Esophagus squamous epithelium (tissue), 4 donors: ENCODE data around the gene ARNT2.

Source experiments
- CTCF ChIP-seq, 6 experiments: fragments of 450-650 bp in 4 of 6; fragments of 200-600 bp in 2 of 6; sonication (generic) in 2 of 6; IDR thresholded peaks; one replicate each; pipeline ENCODE4 v1.5.1; 2016 to 2019; ENCODE audit warnings: antibody characterized with exemption in 6 of 6, mild to moderate bottlenecking in 4 of 6, moderate library complexity in 4 of 6
- POLR2A ChIP-seq, 4 donors: fragments of 450-650 bp; IDR thresholded peaks; one replicate each; pipeline ENCODE4 v1.6.1; 2017; ENCODE audit warnings: antibody characterized with exemption in 4 of 4, mild to moderate bottlenecking in 4 of 4, moderate library complexity in 3 of 4

GRCh38 chr15:80587816-80588456 lies 183.8 kb downstream of the ARNT2 start:
- TF ChIP-seq POLR2A (IDR thresholded peaks at IDR 0.05) (no peak), CTCF (IDR thresholded peaks at IDR 0.05) (no peak)
